Loucy (cell line): ENCODE results near the gene TEX9.

ENCODE experiments used
- H2AFZ ChIP-seq: fragments of 200-600 bp; sonication (generic); 2 replicates; pipeline ENCODE4 v1.6.0; 2016; ENCODE audit warnings: antibody characterized with exemption, mild to moderate bottlenecking, low read length, moderate library complexity
- H3F3A ChIP-seq: fragments of 200-600 bp; 2 replicates; pipeline ENCODE4 v1.6.0; 2016; ENCODE audit warnings: antibody characterized with exemption, low read depth, mild to moderate bottlenecking
- H3K27me3 ChIP-seq: fragments of 200-600 bp; sonication (generic); 2 replicates; pipeline ENCODE4 v1.6.1; 2014; ENCODE audit warnings: low read length, mild to moderate bottlenecking; ENCODE audit not compliant: insufficient read depth, poor library complexity, severe bottlenecking
- H3K36me3 ChIP-seq: fragments of 200-600 bp; sonication (generic); 2 replicates; pipeline ENCODE4 v1.6.1; 2016; ENCODE audit warnings: low read length; ENCODE audit not compliant: insufficient read depth
- H3K4me1 ChIP-seq: fragments of 200-600 bp; sonication (generic); 2 replicates; pipeline ENCODE4 v1.5.1; 2014; ENCODE audit warnings: low read length, mild to moderate bottlenecking; ENCODE audit not compliant: insufficient read depth, poor library complexity, severe bottlenecking
- H3K4me2 ChIP-seq: fragments of 200-600 bp; sonication (generic); 2 replicates; pipeline ENCODE4 v1.6.0; 2014; ENCODE audit warnings: antibody characterized with exemption, low read length, low read depth, mild to moderate bottlenecking; ENCODE audit not compliant: poor library complexity, severe bottlenecking
- H3K4me3 ChIP-seq: fragments of 200-600 bp; sonication (generic); 2 replicates; pipeline ENCODE4 v1.5.1; 2014; ENCODE audit warnings: low read length, mild to moderate bottlenecking, mixed read lengths; ENCODE audit not compliant: poor library complexity, severe bottlenecking
- H3K79me2 ChIP-seq: fragments of 200-600 bp; sonication (generic); 2 replicates; pipeline ENCODE4 v1.6.1; 2014; ENCODE audit warnings: low read length; ENCODE audit not compliant: insufficient read depth
- H3K9ac ChIP-seq: fragments of 200-600 bp; sonication (generic); 2 replicates; pipeline ENCODE4 v1.6.0; 2014; ENCODE audit warnings: mild to moderate bottlenecking, low read depth, low read length, moderate library complexity; ENCODE audit not compliant: poor library complexity, severe bottlenecking
- H3K9me2 ChIP-seq: fragments of 200-600 bp; sonication (generic); replicated peaks from 2 replicates; pipeline ENCODE4 v1.6.1; 2016; ENCODE audit warnings: low read depth, low read length, mixed read lengths
- H3K9me3 ChIP-seq: fragments of 200-600 bp; sonication (generic); 2 replicates; pipeline ENCODE4 v1.6.1; 2014; ENCODE audit warnings: mild to moderate bottlenecking, antibody characterized with exemption, low read length, low read depth; ENCODE audit not compliant: insufficient read depth
- H4K20me1 ChIP-seq: fragments of 200-600 bp; sonication (generic); 2 replicates; pipeline ENCODE4 v1.6.0; 2014; ENCODE audit warnings: antibody characterized with exemption, low read length, mild to moderate bottlenecking; ENCODE audit not compliant: insufficient read depth, poor library complexity, severe bottlenecking
- CTCF ChIP-seq: fragments of 200-600 bp; sonication (generic); conservative IDR thresholded peaks from 2 replicates; pipeline ENCODE4 v1.5.1; 2014; ENCODE audit warnings: mild to moderate bottlenecking, antibody characterized with exemption, low read length
- EZH2phosphoT487 ChIP-seq: fragments of 200-600 bp; IDR thresholded peaks from 2 replicates; pipeline ENCODE4 v1.6.1; 2018; ENCODE audit warnings: antibody characterized with exemption, mild to moderate bottlenecking, moderate library complexity, borderline replicate concordance

TEX9 gene

GRCh38 chr15:56460071-56460470, 94.8 kb downstream of the TEX9 start:
- Histone ChIP-seq H3K36me3 (no peaks in the 10 kb centered on the region), H3K4me1 (peaks cover 6% of the 10 kb centered on the region), H3K27me3 (no peaks in the 10 kb centered on the region), H3K79me2 (no peaks in the 10 kb centered on the region), H3K4me2 (no peak overlapping the region), H3K9ac (no peak overlapping the region), H3K9me2 (no peaks in the 10 kb centered on the region), H2AFZ (no peak overlapping the region), H3K9me3 (no peaks in the 10 kb centered on the region), H3K4me3 (no peak overlapping the region), H3F3A (0 out of 2 replicates have a peak, but pooled peaks cover 3% of the 10 kb centered on the region), H4K20me1 (no peaks in the 10 kb centered on the region)
- no peak for TF ChIP-seq EZH2phosphoT487
- no peak for TF ChIP-seq CTCF

- 0 out of 2 replicates have a peak, but pooled peaks cover 3% of the 10 kb centered on the region for H3F3A ChIP-seq
- no peaks in the 10 kb centered on the region for H3K79me2 ChIP-seq
- H2AFZ ChIP-seq: no peak overlapping the region
- no peaks in the 10 kb centered on the region for H3K36me3 ChIP-seq
- no peaks in the 10 kb centered on the region for H3K9me3 ChIP-seq
- no peaks in the 10 kb centered on the region for H3K9me2 ChIP-seq
- H3K4me2 ChIP-seq: no peak overlapping the region
- no peaks in the 10 kb centered on the region for H4K20me1 ChIP-seq
- H3K4me3 ChIP-seq: no peak overlapping the region
- no peaks in the 10 kb centered on the region for H3K27me3 ChIP-seq
- TF ChIP-seq CTCF: no peak
- no peak for TF ChIP-seq EZH2phosphoT487
- H3K9ac ChIP-seq: no peak overlapping the region
- H3K4me1 ChIP-seq: peaks cover 9% of the 10 kb centered on the region
Measured at GRCh38 chr15:56460947-56461346, 95.7 kb downstream of the TEX9 start.

- Histone ChIP-seq H3K79me2 (no peaks in the 10 kb centered on the region), H3K9me3 (no peaks in the 10 kb centered on the region), H3K4me2 (peak within 1 kb of the TSS; percentile 86), H3K4me3 (peak within 1 kb of the TSS; percentile 93), H4K20me1 (no peaks in the 10 kb centered on the region), H3K4me1 (peaks cover 26% of the 10 kb centered on the region), H3F3A (no peaks in the 10 kb centered on the region), H3K9ac (peak within 1 kb of the TSS; percentile 82), H3K36me3 (no peaks in the 10 kb centered on the region), H3K27me3 (no peaks in the 10 kb centered on the region), H3K9me2 (no peaks in the 10 kb centered on the region), H2AFZ (peak within 1 kb of the TSS; percentile 84)
- TF ChIP-seq EZH2phosphoT487: no peak
- no peak for TF ChIP-seq CTCF
Measured at GRCh38 chr15:56464893-56465520, 99.8 kb downstream of the TEX9 start, which contains the start of gene MNS1. Gene MNS1 (minus strand): TSS chr15:56465137. CDS start chr15:56464972, 165 bp downstream.
